Heart left ventricle (tissue), 16 donors: Measurements from ENCODE around the gene POU3F1. TPM values are rescaled to one million over a fixed set of nuclear protein-coding genes. Genes with fewer than 3 reads are reported as not detected.

Experiments used
- ATAC-seq, 4 donors: fragments of 200-7000 bp; cut with Tn5 transposase; one replicate each; pipeline ENCODE4 v1.9.1; 2020 to 2022; ENCODE audit warnings: moderate library complexity in 4 of 4, mild to moderate bottlenecking in 3 of 4, moderate number of reproducible peaks in 1 of 4
- DNase-seq, 5 donors: peaks; one replicate each; pipeline ENCODE4 v3.0.0-alpha.2; 2020
- H3K27ac ChIP-seq, 12 donors: fragments of 200-600 bp; sonication (generic) in 4 of 12; one replicate each; pipeline versions ENCODE4 v1.5.0 to v1.8.0; 2016 to 2022; ENCODE audit warnings: mild to moderate bottlenecking in 2 of 12
- H3K27me3 ChIP-seq, 9 donors: fragments of 200-600 bp; sonication (generic) in 2 of 9; one replicate each; pipeline versions ENCODE4 v1.5.1 to v1.8.0; 2016 to 2022; ENCODE audit warnings: mild to moderate bottlenecking in 3 of 9
- H3K36me3 ChIP-seq, 9 donors: fragments of 200-600 bp; sonication (generic) in 2 of 9; one replicate each; pipeline versions ENCODE4 v1.5.0 to v1.8.0; 2018 to 2022; ENCODE audit warnings: mild to moderate bottlenecking in 2 of 9
- H3K4me1 ChIP-seq, 12 donors: fragments of 200-600 bp; sonication (generic) in 4 of 12; one replicate each; pipeline versions ENCODE4 v1.5.0 to v1.8.0; 2016 to 2022; ENCODE audit warnings: mild to moderate bottlenecking in 3 of 12
- H3K4me3 ChIP-seq, 12 donors: fragments of 200-600 bp; sonication (generic) in 4 of 12; one replicate each; pipeline versions ENCODE4 v1.5.0 to v1.8.0; 2017 to 2022; ENCODE audit warnings: mild to moderate bottlenecking in 9 of 12, moderate library complexity in 4 of 12
- H3K9me3 ChIP-seq, 12 donors: fragments of 200-600 bp; sonication (generic) in 4 of 12; one replicate each; pipeline versions ENCODE4 v1.5.0 to v1.8.0; 2016 to 2022; ENCODE audit warnings: mild to moderate bottlenecking in 1 of 12
- POLR2A ChIP-seq, 2 donors: fragments of 450-650 bp; IDR thresholded peaks; one replicate each; pipeline ENCODE4 v1.6.1; 2017; ENCODE audit warnings: antibody characterized with exemption in 2 of 2, mild to moderate bottlenecking in 2 of 2, moderate library complexity in 2 of 2
- WGBS, 4 donors: extraction: QIAGEN DNeasy Blood & Tissue Kit in 2 of 4; methylation state at CpG; one replicate each; pipeline versions ENCODE4 v1.1.5 to v1.1.7; 2013 to 2018; 5-methylcytosine and 5-hydroxymethylcytosine counted together
- intact Hi-C, 10 donors: fragments of 100-400 bp; cut with DNase I; formaldehyde crosslinking; loops; one replicate each; pipeline versions ENCODE4 v1.11.1 to v1.14.2; 2022
- polyA plus RNA-seq, 2 donors: library from polyadenylated mRNA; stranded (reverse); fragments of 200-250 nt; gene quantifications; one replicate each; pipeline ENCODE4 v1.2.3, GENCODE V29; 2013
- total RNA-seq, 9 donors: library from RNA; depleted of rRNA in 2 of 9; stranded (reverse); fragments of >200 nt in 2 of 9; fragmentation: NEBNext Ultra II Directional in 3 of 9; extraction: Animal tissue kit (Norgen Biotek cat#: 25700) in 3 of 9; gene quantifications; one replicate each; pipeline versions ENCODE4 v1.1.0 to v1.2.4, GENCODE V29; 2016 to 2023
- TF ChIP-seq, protein P1 (sequence below), 12 donors: fragments of 200-600 bp; sonication (generic) in 4 of 12; IDR thresholded peaks; one replicate each; pipeline versions ENCODE4 v1.5.0 to v1.8.0; 2018 to 2022; ENCODE audit warnings: antibody characterized with exemption in 12 of 12, mild to moderate bottlenecking in 5 of 12
- donor health status: ischemic (EF 13 %, LVEDD 7.1; RV severe dilation, severe dysfunction).
- donor health status: healthy with polysubstance abuse.
- donor health status: DM: no; HTN: yes; CAD: no.
- donor health status: DM: no; HTN: no; CAD: no.
- donor health status: ischemic (EF 25% LVEDD 6.9; RV normal size, moderate dysfunction).
- donor health status: ischemic (EF 25% LVEDD 5.7; RV mildly dilated, moderate dysfunction).
- donor health status: healthy.
- donor health status: DM: yes; HTN: yes; CAD: no.
- donor health status: ischemic (EF 35%, LVEDD 5.7; RV mildly dilated, moderate dysfunction).
- donor health status: nonischemic (EF 11% LVEDD 7.7; RV severe dilation, severe dysfunction).
- donor health status: DM: yes; HTN: yes; CAD: no.
- donor health status: PGD.
- donor health status: ischemic (EF 29% LVEDD 5.4; RV normal size, mild dysfunction).
- donor health status: nonischemic (EF 23%, LVEDD 6.1; RV moderate dilation, normal function).

The POU3F1 gene
- total and polyA plus RNA-seq, 11 donors = 0.17 to 0.18 TPM; not detected in 9

DNA sequence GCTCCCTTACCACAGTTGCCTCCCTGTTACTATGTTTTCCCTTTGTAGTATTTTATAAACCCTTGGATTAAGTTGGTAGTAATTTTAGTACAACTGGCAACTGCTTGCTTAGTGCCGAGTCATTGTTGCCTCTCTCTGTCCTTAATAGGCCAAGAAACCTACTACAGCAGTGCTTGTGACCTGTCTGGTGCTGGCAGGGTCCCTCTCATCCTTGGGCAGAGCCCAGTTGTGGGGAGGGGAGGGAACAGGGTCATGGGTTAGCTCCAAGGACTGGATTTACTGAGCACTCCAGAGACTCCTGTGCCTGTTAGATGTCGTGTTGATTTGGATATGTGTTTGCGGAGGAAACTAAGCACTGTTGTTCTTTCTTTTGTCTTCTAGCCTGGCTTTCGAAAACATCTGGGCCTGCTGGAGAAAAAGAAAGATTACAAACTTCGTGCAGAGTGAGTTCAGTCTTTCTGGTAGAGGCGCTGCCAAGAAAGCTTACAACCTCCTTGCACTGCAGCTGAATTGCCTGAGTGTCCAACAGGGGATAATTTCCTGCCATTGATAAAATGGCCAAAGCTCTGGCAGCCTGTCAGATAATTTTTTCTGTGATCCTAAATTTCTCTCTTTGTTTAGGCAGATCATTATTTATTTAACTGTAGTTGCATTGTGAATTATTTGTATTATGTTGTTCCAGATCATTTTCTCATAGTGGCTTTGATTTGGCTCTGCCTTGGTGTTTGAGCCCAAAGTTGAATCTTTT, 30.4 kb downstream of the POU3F1 start:
- H3K36me3 ChIP-seq = peaks cover 0 to 70% (median 46%) of the 10 kb centered on the region in 9 donors
- no peaks in the 10 kb centered on the region for H3K9me3 ChIP-seq
- WGBS, 4 donors = 12 to 32% (median 16%) methylated on average over 6 of the region's 6 CpGs
- intact Hi-C loops = loop anchor here in 3 of 10 donors (1.0 to 2.0 kb wide), 2 partner anchors 25 to 26 kb away; partner anchors contain the start of gene SF3A3 (in 3 of the 3)
- peak overlapping the region in 1 of 12 donors; percentile 26 for H3K4me3 ChIP-seq
- peaks cover 4 to 54% (median 44%) of the 10 kb centered on the region in 12 donors for H3K4me1 ChIP-seq
- TF ChIP-seq, protein P1, sequence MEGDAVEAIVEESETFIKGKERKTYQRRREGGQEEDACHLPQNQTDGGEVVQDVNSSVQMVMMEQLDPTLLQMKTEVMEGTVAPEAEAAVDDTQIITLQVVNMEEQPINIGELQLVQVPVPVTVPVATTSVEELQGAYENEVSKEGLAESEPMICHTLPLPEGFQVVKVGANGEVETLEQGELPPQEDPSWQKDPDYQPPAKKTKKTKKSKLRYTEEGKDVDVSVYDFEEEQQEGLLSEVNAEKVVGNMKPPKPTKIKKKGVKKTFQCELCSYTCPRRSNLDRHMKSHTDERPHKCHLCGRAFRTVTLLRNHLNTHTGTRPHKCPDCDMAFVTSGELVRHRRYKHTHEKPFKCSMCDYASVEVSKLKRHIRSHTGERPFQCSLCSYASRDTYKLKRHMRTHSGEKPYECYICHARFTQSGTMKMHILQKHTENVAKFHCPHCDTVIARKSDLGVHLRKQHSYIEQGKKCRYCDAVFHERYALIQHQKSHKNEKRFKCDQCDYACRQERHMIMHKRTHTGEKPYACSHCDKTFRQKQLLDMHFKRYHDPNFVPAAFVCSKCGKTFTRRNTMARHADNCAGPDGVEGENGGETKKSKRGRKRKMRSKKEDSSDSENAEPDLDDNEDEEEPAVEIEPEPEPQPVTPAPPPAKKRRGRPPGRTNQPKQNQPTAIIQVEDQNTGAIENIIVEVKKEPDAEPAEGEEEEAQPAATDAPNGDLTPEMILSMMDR (IDR thresholded peaks at IDR 0.05) = peak in 1 of 12 donors; percentile 12
- no peak for TF ChIP-seq POLR2A (IDR thresholded peaks at IDR 0.05)
- peak overlapping the region; percentile 54 to 95 (median 78) for H3K27ac ChIP-seq
- ATAC-seq (peak in 3 of 4 donors; percentile 23 to 46 (median 27)), DNase-seq (peak in 2 of 5 donors; percentile 40 to 44)
- no peaks in the 10 kb centered on the region for H3K27me3 ChIP-seq

DNA sequence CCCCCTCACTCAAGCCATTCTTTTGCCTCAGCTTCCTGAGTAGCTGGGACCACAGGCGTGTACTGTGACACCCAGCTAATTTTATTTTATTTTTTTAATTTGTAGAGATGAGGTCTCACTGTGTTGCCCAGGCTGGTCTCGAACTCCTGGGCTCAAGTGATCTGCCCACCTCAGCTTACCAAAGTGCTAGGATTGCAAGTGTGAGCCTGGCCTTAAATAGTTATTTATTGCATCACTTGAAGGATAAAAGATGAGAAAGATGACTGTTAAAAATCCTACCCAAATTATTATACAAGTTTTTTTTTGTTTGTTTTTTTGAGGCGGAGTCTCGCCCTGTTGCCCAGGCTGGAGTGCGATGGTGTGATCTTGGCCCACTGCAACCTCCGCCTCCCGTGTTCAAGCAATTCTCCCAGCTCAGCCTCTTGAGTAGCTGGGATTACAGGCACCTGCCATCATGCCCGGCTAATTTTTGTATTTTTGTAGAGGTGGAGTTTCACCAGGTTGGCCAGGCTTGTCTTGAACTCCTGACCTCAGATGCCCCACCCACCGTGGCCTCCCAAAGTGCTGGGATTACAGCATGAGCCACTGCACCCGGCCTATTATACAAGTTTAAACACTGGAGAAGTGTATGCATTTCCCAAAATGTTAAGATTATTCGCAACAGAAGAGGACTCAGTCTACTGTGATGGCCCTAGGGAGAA, 31.7 kb downstream of the POU3F1 start:
- TF ChIP-seq, protein P1 (IDR thresholded peaks at IDR 0.05) = no peak
- TF ChIP-seq POLR2A (IDR thresholded peaks at IDR 0.05) = no peak
- intact Hi-C loops = no loop called here
- H3K9me3 ChIP-seq = no peaks in the 10 kb centered on the region
- peaks cover 4 to 57% (median 44%) of the 10 kb centered on the region in 12 donors for H3K4me1 ChIP-seq
- H3K27me3 ChIP-seq = no peaks in the 10 kb centered on the region
- ATAC-seq (no peak), DNase-seq (no peak)
- H3K4me3 ChIP-seq = peak overlapping the region in 1 of 12 donors; percentile 72
- WGBS, 4 donors = 81 to 87% (median 85%) methylated on average over 11 of the region's 11 CpGs
- H3K36me3 ChIP-seq = peaks cover 0 to 57% (median 34%) of the 10 kb centered on the region in 9 donors
- peak overlapping the region in 10 of 12 donors; percentile 54 to 95 (median 78) for H3K27ac ChIP-seq

DNA sequence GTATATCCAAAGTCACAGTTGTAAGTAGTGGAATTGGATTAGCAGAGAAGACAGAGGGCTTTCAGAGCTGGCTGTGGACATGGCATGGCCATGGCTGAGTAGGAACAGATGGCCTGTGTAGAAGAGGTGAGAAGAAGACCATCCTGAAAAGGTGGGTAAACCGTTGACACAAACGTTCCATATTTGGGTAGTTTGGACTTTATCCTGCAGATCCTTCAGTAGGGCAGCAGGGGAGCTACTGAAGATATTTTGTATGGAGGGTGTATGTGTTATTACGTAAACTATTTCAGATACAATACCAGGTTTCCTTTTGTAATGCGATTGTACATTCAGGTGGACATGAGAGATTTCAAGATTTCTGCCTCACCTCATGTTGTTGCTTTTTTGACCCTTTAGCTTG, 32.4 kb downstream of the POU3F1 start:
- intact Hi-C loops = no loop called here
- Histone ChIP-seq H3K36me3 (peaks cover 0 to 50% (median 27%) of the 10 kb centered on the region in 9 donors), H3K27ac (peak overlapping the region in 5 of 12 donors; percentile 54 to 95 (median 83)), H3K27me3 (no peaks in the 10 kb centered on the region), H3K4me3 (peak overlapping the region in 6 of 12 donors; percentile 66 to 95 (median 78)), H3K9me3 (no peaks in the 10 kb centered on the region), H3K4me1 (peaks cover 4 to 64% (median 44%) of the 10 kb centered on the region in 12 donors)
- ATAC-seq (no peak), DNase-seq (no peak)
- 57 to 63% (median 59%) methylated on average over 4 of the region's 4 CpGs for WGBS, 4 donors
- TF ChIP-seq, protein P1 (IDR thresholded peaks at IDR 0.05) = no peak
- TF ChIP-seq POLR2A (IDR thresholded peaks at IDR 0.05) = no peak

DNA sequence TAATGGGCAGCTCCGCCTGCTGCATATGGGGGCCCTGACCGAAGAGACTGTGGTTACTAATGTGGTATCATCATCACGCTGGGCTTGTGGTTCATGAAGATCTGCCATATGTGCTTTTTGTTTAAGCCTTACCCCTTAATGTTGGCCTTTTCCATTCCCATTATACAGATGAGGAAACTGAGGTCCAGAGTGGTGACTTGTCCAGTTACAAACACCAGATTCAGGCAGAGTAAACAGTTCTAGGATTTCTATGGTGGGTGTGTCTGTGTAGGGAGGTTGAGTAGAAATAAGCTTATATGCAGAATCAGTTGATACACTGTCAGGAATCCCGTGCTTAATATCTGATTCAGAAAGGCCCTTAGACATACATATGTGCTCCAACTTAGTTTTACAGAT, 33.4 kb downstream of the POU3F1 start:
- intact Hi-C loops = loop anchor here in 1 of 10 donors (2.0 kb wide), 1 partner anchor 22 kb away; the partner anchor contains the start of gene SF3A3
- Histone ChIP-seq H3K4me1 (peaks cover 4 to 69% (median 44%) of the 10 kb centered on the region in 12 donors), H3K36me3 (peaks cover 0 to 41% (median 17%) of the 10 kb centered on the region in 9 donors), H3K4me3 (peak overlapping the region; percentile 64 to 95 (median 74)), H3K27me3 (no peaks in the 10 kb centered on the region), H3K9me3 (no peaks in the 10 kb centered on the region), H3K27ac (peak overlapping the region; percentile 84 to 96 (median 92))
- ATAC-seq (no peak), DNase-seq (no peak)
- TF ChIP-seq POLR2A (IDR thresholded peaks at IDR 0.05) = no peak
- TF ChIP-seq, protein P1 (IDR thresholded peaks at IDR 0.05) = no peak
- 8 to 15% (median 13%) methylated on average over 4 of the region's 4 CpGs for WGBS, 4 donors
